ENCODE measurements around the gene SLC43A2.

The SLC43A2 gene

GRCh38 chr17:1623057-1623630, 5.5 kb downstream of the SLC43A2 start:
- no peak for DNase-seq (ENCODE audit: low read depth)

GRCh38 chr17:1621273-1621954, 7.2 kb downstream of the SLC43A2 start:
- DNase-seq (ENCODE audit: low read depth) = no peak

DNA sequence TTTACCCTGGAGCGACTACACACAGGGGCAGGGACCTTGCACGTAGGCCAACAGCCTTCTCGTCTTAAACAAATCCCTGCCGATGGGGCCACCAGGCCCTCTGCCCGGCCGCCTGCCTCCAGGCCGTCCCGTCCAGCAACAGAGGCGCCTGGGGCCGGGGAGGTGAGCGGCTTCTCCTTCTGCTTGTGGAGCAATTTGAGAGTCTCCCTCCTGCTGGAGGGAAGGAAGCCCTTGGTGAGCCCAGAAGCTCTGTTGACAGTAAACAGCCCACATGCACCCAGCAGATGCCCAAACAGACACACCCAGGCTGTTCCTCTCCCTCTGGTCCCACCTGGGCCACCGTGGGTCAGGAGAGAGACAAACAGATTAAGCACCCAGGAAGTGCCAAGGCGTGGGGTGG, 8.1 kb downstream of the SLC43A2 start:
- DNase-seq (ENCODE audit: low read depth) = no peak

GRCh38 chr17:1617620-1618174, 10.9 kb downstream of the SLC43A2 start:
- no peak for DNase-seq (ENCODE audit: low read depth)

DNA sequence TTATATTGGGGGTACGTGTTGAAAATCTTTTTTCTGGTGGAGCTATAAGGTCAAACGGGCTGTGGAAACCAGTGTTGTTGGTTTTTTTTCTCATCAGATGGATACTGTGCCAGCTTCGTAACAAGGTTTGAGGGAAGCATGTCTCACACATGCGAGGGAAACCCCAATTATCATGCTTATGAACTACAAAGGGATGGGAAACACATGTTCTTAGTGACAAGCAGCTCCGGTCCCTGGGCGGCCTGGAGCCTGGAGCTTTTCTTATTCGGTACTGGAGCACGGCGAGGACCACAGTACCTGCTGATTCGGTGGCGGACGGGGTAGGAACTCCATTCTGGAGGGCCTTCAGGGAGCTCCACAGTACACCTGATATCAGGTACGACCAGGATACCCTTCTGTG, 12.5 kb downstream of the SLC43A2 start:
- DNase-seq (ENCODE audit: low read depth) = no peak

GRCh38 chr17:1612400-1612799, 16.2 kb downstream of the SLC43A2 start:
- DNase-seq (ENCODE audit: low read depth) = no peak

- DNase-seq (ENCODE audit: low read depth) = no peak
Measured at GRCh38 chr17:1611715-1612114, 16.9 kb downstream of the SLC43A2 start.

GRCh38 chr17:1608676-1609075, 20.0 kb downstream of the SLC43A2 start:
- no peak for DNase-seq (ENCODE audit: low read depth)

DNA sequence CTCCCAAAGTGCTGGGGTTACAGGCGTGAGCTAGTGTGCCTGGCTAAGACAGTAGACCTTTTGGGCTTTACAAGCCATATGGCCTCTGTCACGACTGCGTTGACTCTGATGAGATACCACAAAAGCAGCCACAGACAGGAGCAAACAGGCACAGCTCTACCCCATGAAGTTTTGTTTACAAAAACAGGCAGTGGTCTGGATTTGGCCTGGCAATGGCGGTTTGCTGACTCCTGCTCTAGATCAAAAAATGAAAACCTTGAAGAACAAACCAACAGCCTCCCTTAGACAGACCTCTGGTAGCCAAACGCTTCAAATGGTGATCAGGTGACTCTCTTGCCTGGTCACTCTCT, 20.7 kb downstream of the SLC43A2 start:
- DNase-seq (ENCODE audit: low read depth) = no peak

DNA sequence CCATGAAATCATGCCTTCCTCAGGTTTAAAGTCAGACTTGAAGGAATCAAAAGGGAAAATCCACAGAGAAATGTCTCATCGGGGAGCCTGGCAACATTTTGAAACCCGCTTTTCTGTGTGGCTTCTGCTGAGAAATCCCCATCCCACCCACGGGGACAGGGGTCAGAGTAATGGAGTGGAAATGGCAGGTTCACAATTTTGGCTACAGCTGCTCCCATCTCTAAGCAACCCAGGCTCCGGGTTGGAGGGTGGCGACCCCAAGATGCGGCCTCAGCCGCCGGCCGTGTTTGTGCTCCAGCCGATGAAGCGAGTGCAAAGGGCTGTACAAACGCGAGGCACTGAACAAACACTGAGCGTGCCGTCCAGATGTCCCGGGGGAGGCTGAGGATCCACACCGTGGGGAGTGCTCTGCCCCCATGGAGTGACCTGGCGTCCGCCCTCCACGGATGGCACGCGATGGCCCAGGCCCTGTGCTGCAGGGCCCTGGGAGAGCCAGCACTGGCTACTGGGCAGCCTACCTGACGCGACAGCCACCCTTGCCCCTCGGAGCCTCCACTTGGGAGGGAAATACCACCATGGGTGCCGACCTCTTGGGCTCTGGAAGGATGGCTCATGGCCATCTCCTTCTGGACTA, 22.2 kb downstream of the SLC43A2 start:
- DNase-seq (ENCODE audit: low read depth) = no peak

- no peak for DNase-seq (ENCODE audit: low read depth)
Measured at GRCh38 chr17:1605681-1606351, 22.8 kb downstream of the SLC43A2 start.

GRCh38 chr17:1604831-1605528, 23.7 kb downstream of the SLC43A2 start:
- no peak for DNase-seq (ENCODE audit: low read depth)

- DNase-seq (ENCODE audit: low read depth) = no peak
Measured at GRCh38 chr17:1601571-1601970, 27.1 kb downstream of the SLC43A2 start.

- no peak for DNase-seq (ENCODE audit: low read depth)
Measured at GRCh38 chr17:1598399-1599095, 30.1 kb downstream of the SLC43A2 start.

DNA sequence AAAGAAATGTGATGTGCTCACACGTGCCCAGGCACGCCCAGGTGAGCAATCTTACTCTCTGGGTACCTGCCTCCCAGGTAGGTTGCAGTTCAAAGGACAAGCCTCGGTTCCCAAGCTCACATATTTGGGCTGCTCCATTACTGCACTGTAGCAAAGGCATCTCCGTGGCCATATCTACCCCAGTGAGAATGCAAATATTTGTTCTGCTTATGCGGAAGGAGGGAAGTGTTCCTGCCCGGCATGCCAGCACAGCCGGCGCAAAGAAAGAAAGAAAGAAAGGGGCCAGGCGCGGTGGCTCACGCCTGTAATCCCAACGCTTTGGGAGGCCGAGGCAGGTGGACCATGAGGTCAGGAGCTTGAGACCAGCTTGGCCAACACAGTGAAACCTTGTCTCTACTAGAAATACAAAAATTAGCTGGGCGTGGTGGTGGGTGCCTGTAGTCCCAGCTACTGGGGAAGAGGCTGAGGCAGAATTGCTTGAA, 30.7 kb downstream of the SLC43A2 start:
- no peak for DNase-seq (ENCODE audit: low read depth)

DNA sequence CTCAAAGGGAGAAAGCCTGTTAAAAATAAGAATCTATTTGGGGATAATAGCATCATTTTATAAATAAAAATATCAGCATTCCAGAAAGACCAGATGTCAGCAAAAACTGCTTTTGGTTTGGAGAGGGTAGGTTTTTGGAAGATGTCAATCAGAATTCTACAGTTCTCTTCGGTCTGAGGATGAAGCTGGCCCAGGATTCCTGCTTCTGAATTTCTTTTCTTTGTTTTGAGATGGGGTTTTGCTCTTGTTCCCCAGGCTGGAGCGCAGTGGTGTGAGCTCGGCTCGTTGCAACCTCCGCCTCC, 35.1 kb downstream of the SLC43A2 start:
- DNase-seq (ENCODE audit: low read depth) = no peak

DNA sequence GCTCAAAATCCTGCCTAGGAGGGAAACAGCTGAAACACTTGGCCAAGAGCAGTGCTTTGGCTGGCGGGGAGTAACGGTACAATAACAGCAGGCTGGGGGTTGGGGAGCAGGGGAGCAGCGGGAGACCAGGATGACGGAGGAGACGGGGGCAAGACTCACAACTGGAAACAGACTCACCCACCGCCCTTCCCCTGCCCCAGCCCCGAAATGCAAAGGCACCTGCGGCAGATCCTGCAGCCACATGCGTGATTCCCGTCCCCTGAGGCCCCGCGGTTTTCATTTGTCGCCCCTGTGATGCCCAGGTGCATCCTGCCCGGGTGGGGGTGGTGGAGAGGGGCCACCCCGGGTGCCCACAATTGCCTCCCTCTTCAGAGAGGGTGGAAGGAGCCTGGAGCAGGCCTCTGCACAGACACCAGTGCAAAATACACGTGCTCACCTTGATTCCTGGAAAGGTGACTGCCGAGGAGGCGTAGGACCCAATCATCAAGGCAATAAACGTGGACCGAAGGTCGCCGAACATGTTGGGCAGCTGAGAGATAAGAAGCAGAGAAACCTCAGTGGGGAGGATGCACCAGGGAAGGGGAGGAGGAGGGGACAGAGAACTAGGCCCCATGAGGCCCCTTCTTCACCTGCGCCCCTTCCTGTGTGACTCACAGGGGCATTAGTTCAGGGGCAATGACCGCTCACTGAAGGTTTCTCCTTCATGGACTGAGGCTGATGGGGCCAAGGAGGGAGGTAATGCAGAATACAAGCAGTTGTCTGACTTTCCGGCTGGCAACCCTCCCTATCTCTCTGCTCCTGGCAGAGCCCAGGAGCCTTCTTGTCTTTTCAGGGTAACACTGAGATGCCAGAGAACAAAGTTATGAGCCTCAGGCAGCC, 35.6 kb downstream of the SLC43A2 start:
- no peak for DNase-seq (ENCODE audit: low read depth)

DNA sequence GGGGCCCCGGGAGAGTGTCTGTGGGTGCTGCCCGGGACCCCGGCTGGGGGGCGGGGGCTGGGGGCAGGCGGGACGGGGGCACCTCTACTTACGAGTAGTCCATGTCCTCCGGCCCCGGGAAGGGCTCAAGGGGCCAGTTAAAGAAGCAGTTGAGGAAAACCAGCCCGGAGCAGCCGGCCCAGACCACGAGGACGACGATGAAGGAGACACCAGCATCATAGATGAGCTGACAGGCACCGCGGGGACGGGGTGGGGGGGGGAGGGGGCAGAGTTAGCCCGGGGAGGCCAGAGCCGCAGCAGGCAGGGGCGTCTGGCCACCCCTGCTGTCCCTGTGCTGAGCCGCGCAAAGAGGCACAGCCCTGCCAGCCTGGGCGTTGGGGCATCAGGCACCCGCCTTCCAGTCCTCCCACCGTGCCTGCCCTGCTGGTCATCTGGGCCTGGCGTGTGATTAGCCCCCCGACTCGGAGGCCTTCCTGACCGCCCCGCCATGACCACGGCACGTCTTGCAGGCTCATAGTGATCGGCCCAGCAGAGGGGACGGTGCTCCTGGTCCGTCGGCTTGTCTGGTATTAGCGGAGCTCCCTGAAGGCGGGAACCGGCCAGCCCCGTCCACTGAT, 37.1 kb downstream of the SLC43A2 start:
- no peak for DNase-seq (ENCODE audit: low read depth)

DNA sequence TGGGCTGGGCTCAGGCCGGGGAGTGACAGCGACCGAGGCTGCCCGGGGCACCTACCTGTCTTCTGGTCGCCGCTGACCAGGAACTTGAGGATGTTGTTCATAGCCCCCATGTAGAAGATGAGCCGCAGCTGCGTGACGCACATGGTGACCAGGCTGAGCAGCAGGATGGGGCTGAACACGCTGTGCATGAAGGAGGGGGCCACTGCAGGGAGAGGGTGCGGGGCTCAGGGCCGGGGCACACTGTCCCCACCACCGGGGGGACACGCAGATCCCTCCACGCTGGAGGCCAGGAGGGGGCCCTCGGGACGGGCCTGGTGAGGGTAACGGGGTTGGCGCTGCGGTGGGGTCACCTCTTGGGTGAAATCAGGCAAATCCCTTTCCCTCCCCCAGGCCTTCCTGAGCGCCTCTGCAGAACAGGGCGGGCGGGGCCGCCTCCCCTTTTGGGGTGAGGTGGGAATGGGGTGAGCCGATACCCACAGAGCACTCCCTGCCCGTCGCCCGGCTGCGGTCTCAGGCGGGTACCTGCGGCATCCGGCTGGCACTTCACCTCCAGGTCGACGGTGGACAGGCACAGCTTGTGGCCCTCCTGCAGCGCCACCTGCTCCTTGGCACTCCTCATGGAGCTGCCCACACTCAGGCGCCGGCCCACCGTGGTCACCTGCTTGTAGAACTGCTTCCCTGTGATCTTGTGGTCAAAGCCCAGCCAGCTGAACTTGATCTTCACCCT, 37.7 kb downstream of the SLC43A2 start:
- DNase-seq (ENCODE audit: low read depth) = no peak
